Activated naive CD8-positive, alpha-beta T cell (primary cell): ENCODE measurements around the gene KLHL6.

Source experiments
- H3K27ac Mint-ChIP-seq: one replicate; pipeline ENCODE4 v1.8.0; 2021; ENCODE audit warnings: mixed read lengths
- H3K27me3 Mint-ChIP-seq: one replicate; pipeline ENCODE4 v1.8.0; 2021; ENCODE audit warnings: mixed read lengths
- H3K36me3 Mint-ChIP-seq: one replicate; pipeline ENCODE4 v1.8.0; 2021; ENCODE audit warnings: mixed read lengths
- H3K4me1 Mint-ChIP-seq: one replicate; pipeline ENCODE4 v1.8.0; 2021; ENCODE audit warnings: low read depth, mixed read lengths
- H3K4me3 Mint-ChIP-seq: one replicate; pipeline ENCODE4 v1.8.0; 2021; ENCODE audit warnings: mild to moderate bottlenecking, mixed read lengths
- H3K9me3 Mint-ChIP-seq: one replicate; pipeline ENCODE4 v1.8.0; 2021; ENCODE audit warnings: low read depth, mixed read lengths

Gene KLHL6, protein sequence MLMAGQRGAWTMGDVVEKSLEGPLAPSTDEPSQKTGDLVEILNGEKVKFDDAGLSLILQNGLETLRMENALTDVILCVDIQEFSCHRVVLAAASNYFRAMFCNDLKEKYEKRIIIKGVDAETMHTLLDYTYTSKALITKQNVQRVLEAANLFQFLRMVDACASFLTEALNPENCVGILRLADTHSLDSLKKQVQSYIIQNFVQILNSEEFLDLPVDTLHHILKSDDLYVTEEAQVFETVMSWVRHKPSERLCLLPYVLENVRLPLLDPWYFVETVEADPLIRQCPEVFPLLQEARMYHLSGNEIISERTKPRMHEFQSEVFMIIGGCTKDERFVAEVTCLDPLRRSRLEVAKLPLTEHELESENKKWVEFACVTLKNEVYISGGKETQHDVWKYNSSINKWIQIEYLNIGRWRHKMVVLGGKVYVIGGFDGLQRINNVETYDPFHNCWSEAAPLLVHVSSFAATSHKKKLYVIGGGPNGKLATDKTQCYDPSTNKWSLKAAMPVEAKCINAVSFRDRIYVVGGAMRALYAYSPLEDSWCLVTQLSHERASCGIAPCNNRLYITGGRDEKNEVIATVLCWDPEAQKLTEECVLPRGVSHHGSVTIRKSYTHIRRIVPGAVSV

DNA sequence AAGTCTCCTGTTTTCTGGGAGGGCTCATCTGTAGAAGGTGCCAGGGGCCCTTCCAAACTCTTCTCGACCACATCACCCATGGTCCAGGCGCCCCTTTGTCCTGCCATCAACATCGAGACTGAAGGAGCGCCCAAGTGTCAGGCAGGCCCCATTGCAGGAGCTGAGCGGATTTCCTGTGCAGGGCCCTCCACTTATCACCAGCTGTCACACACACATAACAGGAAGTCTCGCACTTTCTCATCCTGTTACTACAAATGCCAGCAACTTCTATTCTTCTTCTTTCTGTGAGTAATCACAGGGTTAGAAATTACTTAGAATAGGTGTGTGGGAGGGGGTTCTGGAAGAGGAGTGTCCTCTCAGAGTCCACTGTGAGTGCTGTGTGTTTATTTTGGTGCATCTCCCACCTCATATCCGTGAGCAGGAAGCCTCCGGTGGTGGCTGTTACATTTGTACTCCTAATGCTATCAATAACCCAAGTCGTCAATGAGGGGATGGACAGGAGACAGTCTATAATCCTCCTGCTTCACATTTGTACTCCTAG lies at the start of gene KLHL6:
KLHL6 (minus strand) TSS at position 166 of the 541 bp plus-strand sequence; CDS start at position 113, 53 bp downstream.
- Mint-ChIP-seq H3K4me3 (peak within 1 kb of the TSS; percentile 99), H3K36me3 (peaks cover 17% of the 10 kb centered on the region), H3K4me1 (peaks cover 57% of the 10 kb centered on the region), H3K9me3 (no peaks in the 10 kb centered on the region), H3K27me3 (no peaks in the 10 kb centered on the region), H3K27ac (peak within 1 kb of the TSS; percentile 100)

DNA sequence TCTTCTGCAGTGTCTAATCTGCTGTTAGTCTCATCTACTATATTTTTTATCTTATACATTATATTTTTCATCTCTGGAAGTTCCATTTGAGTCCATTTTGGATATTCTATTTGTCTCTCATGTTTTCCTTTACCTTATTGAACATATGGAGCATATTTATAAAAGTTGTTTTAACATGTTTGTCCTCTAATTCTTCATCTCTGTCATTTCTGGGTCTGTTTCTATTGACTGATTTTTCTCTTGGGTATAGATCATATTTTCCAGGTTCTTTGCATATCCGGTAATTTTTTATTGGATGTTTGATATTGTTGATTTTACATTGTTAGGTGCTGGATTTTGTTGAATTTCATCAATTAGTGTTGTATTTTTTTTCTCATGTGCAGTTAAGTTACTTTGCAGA lies 42.5 kb upstream of the KLHL6 start:
- peaks cover 6% of the 10 kb centered on the region for H3K36me3 Mint-ChIP-seq
- H3K27me3 Mint-ChIP-seq = no peaks in the 10 kb centered on the region

DNA sequence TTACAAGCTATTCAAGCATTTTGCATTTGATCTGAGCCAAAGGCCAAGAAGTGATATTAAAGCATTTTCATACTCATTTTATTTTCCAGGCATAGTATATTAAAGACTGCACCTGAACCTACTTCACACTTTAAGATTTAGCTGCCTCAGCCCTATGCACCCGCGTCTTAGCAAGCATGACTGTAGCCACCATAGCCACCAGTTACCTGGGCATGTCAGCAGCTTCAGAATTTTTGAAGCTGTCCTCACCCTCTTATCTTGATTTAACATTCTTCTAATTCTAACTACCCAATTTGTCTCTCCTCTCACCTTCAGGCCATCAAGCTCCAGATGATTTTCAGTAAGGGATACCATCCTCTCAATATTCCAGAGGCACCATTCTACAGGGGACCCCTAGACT lies 39.1 kb upstream of the KLHL6 start:
- Mint-ChIP-seq H3K36me3 (peaks cover 6% of the 10 kb centered on the region), H3K27ac (no peak overlapping the region), H3K9me3 (peaks cover 4% of the 10 kb centered on the region), H3K4me3 (no peak overlapping the region), H3K4me1 (peaks cover 11% of the 10 kb centered on the region), H3K27me3 (no peaks in the 10 kb centered on the region)

More for the DNA sequence above, 42.5 kb upstream of the KLHL6 start:
- Mint-ChIP-seq H3K4me1 (no peaks in the 10 kb centered on the region), H3K9me3 (peaks cover 4% of the 10 kb centered on the region), H3K27ac (no peak overlapping the region), H3K4me3 (no peak overlapping the region)

DNA sequence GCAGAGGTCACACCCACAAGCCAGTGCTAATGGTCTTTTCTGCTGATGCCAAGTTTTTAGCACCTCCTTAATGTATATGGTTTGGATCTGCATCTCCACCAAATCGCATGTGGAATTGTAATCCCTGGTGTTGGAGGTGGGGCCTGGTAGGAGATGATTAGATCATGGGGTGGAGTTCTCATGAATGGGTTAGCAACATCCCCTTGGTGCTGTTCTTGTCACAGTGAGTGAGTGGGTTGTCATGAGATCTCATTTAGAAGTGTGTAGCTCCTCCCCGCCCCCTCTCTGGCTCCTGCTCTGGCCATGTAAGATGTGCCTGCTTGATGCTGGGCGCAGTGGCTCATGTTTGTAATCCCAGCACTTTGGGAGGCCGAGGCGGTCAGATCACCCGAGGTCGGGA lies 37.3 kb upstream of the KLHL6 start:
- Mint-ChIP-seq H3K4me3 (no peak overlapping the region), H3K4me1 (peaks cover 25% of the 10 kb centered on the region), H3K9me3 (peaks cover under 1% of the 10 kb centered on the region), H3K27me3 (no peaks in the 10 kb centered on the region), H3K36me3 (peaks cover 3% of the 10 kb centered on the region), H3K27ac (no peak overlapping the region)

DNA sequence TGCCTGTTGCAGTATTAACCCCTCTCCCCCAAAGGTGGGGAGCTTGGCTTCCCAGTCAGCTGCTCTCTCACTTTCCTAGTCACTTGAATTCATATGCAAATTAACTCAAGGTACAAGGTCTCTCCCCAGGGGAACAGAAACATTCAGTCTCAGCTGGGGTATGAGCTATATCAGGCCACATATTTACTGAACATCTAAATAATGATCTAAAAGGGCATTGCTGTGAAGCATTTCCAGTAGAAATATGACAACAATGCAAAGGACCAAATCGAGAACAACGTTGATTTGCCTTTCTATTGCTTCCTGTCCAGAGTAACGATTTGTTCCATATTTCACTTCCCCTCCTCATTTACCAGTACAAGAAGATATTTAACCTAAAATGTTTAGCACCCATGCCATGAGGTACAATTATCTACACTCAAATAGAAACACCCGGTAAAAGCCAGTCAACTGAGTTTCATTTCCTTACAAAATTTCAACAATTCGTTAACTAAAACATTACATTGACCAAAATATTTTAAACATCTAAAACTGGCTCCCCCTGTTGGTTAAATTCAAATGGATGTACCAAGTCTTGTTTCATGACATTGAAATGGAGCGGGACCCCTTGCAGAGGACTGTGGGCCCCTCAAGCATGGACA lies 36.5 kb upstream of the KLHL6 start:
- Mint-ChIP-seq H3K4me1 (peaks cover 31% of the 10 kb centered on the region), H3K27me3 (no peaks in the 10 kb centered on the region), H3K36me3 (no peaks in the 10 kb centered on the region), H3K4me3 (peak overlapping the region; percentile 33), H3K9me3 (no peaks in the 10 kb centered on the region), H3K27ac (no peak overlapping the region)

DNA sequence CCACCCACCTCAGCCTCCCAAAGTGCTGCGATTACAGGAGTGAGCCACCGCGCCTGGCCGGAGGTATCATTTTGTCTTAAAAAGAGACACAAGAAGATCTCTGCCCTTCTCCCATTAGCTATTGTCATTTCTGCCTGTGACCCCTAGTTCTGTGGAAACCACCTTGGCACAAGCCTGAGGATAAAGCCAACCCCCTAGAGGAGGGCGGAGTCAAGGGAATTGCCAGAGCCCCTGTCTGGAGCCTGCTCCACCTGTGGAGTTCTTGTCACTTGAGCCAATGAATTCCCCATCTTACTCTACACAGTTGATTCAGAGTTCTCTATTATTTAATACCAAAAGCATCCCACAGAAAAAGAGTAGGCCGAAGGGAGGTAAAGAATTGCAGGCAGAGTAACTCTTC lies 34.9 kb upstream of the KLHL6 start:
- Mint-ChIP-seq H3K27me3 (no peaks in the 10 kb centered on the region), H3K9me3 (no peaks in the 10 kb centered on the region), H3K36me3 (no peaks in the 10 kb centered on the region), H3K4me3 (no peak overlapping the region), H3K4me1 (peaks cover 43% of the 10 kb centered on the region), H3K27ac (peak overlapping the region; percentile 46)

DNA sequence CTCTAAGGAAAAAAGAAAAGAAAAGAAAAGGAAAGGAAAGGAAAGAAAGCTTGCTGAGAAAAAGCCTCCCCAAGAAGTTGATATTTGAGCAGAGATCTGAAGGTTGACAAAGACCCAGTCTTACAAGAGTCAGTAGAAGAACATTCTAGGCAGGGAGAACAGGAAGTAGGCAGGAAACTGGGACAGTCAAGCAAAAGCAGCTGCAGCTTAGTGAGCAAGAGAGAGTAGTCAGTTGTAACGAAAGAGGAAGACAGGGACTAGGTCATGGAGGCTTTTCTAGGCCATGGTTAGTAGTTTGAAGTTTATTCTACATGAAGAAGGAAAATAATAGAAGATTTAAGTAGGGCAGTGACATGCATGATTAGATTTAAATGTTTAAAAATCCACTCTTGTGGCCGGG lies 31.8 kb upstream of the KLHL6 start:
- Mint-ChIP-seq H3K27me3 (no peaks in the 10 kb centered on the region), H3K9me3 (no peaks in the 10 kb centered on the region), H3K4me3 (peak overlapping the region; percentile 1), H3K4me1 (peaks cover 43% of the 10 kb centered on the region), H3K27ac (peak overlapping the region; percentile 89), H3K36me3 (no peaks in the 10 kb centered on the region)

DNA sequence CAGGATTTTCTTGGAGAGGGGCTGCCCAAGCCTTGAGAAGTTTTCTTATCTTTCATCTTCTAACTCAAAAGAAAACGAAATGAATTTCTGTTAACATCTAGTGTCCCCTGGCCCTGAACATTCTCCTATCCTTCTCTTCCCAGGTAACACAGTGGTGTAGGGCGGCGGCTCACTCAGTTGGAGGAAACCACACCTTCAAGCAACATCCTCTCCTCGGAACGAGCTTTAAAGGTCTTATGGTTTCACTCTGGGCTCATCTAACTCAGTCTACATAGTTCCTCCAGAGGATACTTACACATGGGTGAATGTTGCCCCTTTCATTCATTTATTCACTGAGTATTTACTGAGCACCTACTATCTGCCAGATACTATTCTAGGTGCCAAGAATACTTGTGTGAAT lies 31.0 kb upstream of the KLHL6 start:
- Mint-ChIP-seq H3K4me3 (peak overlapping the region; percentile 4), H3K9me3 (no peaks in the 10 kb centered on the region)

DNA sequence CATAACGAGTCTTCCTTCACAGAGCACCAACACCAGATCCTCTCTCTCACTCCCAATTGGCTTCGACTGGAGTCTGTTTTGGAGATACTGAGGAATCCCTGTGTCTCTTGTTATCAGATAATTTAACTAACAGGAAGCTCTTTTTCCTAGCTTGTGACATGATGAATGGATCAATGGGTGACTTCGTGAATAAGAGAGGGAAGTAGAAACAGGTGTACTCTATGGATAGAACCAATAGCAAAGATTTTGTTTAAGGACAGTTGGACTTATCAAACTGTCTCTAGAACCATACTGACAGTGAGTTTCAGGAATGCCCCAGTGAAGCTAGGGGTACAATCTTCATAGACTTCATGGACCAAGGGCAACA lies 29.4 kb upstream of the KLHL6 start:
- Mint-ChIP-seq H3K9me3 (no peaks in the 10 kb centered on the region), H3K27ac (no peak overlapping the region), H3K4me3 (no peak overlapping the region), H3K36me3 (no peaks in the 10 kb centered on the region), H3K27me3 (no peaks in the 10 kb centered on the region), H3K4me1 (peaks cover 32% of the 10 kb centered on the region)

More for the DNA sequence above, 31.0 kb upstream of the KLHL6 start:
- no peaks in the 10 kb centered on the region for H3K36me3 Mint-ChIP-seq
- peaks cover 36% of the 10 kb centered on the region for H3K4me1 Mint-ChIP-seq
- H3K27me3 Mint-ChIP-seq = no peaks in the 10 kb centered on the region
- H3K27ac Mint-ChIP-seq = peak overlapping the region; percentile 58

DNA sequence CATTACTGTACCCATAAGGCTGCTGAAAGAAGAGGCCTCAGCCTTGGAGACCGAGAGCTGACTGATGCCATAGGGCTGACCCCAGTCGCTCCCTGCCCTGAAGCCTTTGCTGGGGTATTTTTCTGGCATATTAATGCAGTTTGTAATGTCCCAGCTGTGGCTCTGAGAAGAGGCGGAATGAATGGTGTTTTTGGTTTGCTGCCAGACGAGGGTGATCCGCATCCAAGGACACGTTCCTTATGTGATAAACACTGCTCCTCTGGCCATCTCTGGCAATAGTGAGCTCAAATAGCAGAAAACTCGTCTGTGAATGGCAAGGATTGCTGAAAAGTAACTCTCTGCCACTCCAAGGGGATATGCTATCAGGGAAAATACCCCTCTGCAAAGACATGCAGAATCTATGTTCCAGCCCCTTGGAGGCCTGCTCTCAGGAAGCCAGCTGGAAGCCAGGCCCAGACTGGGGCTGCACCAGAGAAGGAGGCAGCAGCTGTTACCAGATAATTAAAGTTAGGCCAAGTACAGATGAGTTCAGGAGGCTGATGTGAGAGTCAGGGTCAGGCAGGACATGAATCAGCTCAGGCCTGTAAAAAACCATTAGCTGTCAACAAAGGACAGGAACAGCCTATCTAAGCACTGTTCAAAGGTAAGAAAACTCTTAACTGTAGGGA lies 28.9 kb upstream of the KLHL6 start:
- Mint-ChIP-seq H3K27me3 (no peaks in the 10 kb centered on the region), H3K27ac (no peak overlapping the region), H3K4me3 (no peak overlapping the region), H3K9me3 (no peaks in the 10 kb centered on the region), H3K36me3 (no peaks in the 10 kb centered on the region), H3K4me1 (peaks cover 31% of the 10 kb centered on the region)

DNA sequence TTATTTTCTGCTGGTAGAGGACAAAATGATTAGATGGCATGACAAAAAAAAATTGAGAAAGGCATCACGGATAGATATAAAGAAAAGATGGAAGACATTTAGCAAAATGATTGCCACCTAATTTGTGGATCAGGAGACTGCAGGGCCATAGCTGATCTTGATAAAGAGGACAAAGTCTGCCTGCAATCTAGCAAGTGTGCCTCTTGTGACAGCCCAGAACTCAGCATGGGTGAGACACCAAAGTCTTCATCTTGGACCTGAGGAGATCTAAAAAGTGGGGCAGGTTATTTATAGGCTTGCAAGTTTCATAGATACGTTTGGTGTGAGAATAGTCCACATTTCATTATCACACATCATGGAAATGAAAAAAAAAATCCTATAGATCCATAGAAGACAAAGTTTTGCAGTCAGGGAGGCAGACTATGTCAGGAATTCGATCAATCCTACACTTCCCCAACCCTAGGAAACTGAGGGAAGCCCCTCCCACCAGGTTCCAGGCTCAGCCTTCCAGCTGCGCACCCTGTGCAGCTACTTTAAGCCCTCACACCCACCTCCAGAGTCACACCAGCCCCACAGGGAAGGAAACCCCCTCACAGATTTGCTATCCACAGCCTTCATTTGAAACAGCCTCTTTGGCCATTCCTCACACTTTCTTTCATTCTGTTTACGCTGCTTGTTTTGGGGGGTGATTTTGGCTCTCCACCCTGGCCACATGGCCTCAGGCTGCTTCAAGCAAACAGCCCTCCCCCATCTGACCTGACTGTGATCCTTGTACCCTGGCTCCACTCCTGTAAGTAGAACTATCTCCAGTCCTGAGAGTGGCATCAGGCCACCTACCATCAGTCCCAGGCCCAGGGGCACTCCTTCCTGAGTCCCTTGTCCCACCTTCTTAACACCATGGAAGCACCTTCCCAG lies 28.1 kb upstream of the KLHL6 start:
- no peak overlapping the region for H3K4me3 Mint-ChIP-seq
- H3K9me3 Mint-ChIP-seq = no peaks in the 10 kb centered on the region
- no peaks in the 10 kb centered on the region for H3K27me3 Mint-ChIP-seq
- H3K36me3 Mint-ChIP-seq = no peaks in the 10 kb centered on the region
- no peak overlapping the region for H3K27ac Mint-ChIP-seq
- H3K4me1 Mint-ChIP-seq = peaks cover 27% of the 10 kb centered on the region

DNA sequence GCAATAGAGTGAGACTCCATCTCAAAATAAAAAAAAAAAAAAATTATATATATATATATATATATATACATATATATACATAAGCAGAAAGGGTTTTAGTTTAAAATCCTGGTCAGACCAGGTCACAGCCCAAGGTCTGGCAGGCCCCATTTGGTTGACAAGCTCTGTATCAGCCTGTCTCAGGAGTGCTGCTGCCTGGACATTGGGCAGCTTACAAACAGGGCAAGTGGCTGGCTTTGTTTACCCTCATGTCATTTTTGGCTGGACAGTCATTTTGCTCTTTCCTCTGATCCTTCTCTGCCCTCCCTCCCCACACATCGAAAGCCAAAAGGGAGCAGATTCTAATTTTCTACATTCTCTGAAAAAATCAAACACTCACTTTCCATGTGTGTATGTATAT lies 26.7 kb upstream of the KLHL6 start:
- H3K4me1 Mint-ChIP-seq = peaks cover 19% of the 10 kb centered on the region
- no peaks in the 10 kb centered on the region for H3K27me3 Mint-ChIP-seq
- no peaks in the 10 kb centered on the region for H3K36me3 Mint-ChIP-seq
- H3K4me3 Mint-ChIP-seq = no peak overlapping the region
- no peak overlapping the region for H3K27ac Mint-ChIP-seq
- no peaks in the 10 kb centered on the region for H3K9me3 Mint-ChIP-seq

DNA sequence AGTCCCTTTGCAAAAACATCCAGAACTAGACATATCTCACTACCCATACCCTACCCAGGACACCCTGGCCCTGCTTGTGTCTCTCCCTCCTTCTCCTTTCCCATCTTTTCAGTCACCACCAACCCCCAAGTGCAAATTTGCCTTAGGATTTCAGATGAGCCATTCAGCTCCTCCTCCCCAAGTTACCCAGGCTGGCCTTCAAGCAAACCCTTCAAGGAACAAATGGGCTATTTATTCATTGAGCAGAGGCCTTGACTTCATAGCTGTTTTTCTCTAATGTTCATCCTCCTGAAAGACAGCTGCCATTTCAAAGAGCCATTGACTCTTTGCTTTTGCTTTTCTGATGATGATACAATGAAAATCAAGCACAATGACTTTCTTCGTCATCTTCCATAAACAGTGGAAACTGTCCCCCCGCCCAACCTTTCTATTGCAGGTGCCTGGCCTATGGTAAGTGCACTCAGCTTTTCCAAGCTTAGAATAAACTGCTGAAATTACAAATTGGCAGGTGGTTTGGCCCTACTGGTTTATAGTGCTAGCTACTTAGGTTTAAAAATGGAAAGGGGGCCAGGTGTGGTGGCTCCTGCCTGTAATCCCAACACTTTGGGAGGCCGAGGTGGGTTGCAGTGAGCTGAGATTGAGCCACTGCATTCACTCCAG lies 26.1 kb upstream of the KLHL6 start:
- Mint-ChIP-seq H3K4me1 (peaks cover 14% of the 10 kb centered on the region), H3K36me3 (no peaks in the 10 kb centered on the region), H3K27me3 (no peaks in the 10 kb centered on the region), H3K9me3 (no peaks in the 10 kb centered on the region), H3K27ac (no peak overlapping the region), H3K4me3 (no peak overlapping the region)
